ENCODE data around the gene ANKRD10. TPM values are rescaled to one million over a fixed set of nuclear protein-coding genes. Genes with fewer than 3 reads are reported as not detected.

ANKRD10 gene
- total RNA-seq, 2 donors from 2014 or later: 48.7 to 78.7 TPM

- DNase-seq (no peak), ATAC-seq (no peak)
- intact Hi-C loops (cut with DNase I): no loop called here
These were observed 20.8 kb downstream of the ANKRD10 start for GRCh38 chr13:110894086-110894485.

DNA sequence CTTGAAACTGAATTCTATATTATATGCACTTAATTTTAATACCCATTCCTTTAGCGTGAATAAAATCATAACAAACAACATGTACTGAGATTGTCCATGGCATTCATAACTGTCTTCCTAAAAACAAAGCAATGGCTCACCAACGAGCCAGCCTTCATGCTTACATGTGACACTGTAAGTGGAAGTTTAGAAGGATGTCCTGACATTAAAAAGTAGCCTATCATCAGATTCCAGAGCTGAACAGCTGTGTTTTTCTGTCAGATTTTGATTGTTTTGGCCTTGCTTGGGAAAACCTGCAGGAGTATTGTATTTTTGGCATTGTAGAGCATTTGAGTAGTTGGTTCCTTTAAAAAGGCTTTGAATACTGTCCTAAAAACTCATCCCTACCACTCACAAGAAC is 21.3 kb downstream of the ANKRD10 start:
- no peak for ATAC-seq
- intact Hi-C loops (cut with DNase I): no loop called here
- DNase-seq: no peak

DNA sequence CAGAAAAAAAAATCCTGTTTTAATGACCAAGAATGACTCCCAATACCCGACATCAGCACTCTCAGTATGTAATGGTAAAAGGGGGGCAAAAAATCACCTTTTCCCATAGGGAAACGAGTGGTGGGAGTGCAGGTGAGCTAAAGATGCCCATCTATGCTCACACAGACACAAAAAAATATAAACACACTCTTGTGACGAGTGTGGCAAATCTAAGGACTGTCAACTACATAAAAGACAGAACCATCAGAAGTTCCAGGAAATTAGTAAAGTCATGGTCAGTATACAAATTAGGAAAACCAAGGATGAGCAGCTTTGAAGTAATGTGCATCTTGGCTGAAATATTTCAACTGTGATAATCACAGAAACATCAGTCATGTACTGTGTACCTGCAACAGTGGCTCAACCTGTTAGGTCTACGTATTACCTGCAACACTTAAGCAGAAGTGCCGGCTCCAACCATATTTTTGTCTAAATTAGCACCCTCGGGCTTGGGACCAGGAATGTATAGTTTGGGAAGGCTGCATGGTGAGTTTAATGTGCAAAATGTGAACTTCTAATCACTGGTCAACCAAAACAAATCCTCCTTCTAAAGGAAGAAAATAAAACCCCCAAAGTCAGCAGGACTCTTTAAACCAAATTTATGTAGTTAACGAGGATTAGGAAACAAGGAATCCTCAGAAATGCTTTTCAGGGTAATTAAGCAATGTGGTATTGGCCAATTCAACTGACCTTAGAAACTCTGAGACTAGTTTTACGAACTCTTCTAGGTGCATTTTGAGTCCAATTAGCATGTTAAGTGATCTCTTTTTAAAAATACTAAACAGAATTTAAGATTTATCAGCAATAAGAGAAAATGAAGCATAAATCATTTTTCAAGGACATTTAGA is 24.3 kb downstream of the ANKRD10 start:
- ATAC-seq (no peak), DNase-seq (no peak)
- intact Hi-C loops (cut with DNase I): no loop called here

- DNase-seq (no peak), ATAC-seq (no peak)
- intact Hi-C loops (cut with DNase I): no loop called here
These were observed 26.5 kb downstream of the ANKRD10 start for GRCh38 chr13:110888390-110888789.

- intact Hi-C loops (cut with DNase I): no loop called here
- DNase-seq (no peak), ATAC-seq (peak; percentile 59 to 69)
These were observed 27.1 kb downstream of the ANKRD10 start for GRCh38 chr13:110887597-110888333.

DNA sequence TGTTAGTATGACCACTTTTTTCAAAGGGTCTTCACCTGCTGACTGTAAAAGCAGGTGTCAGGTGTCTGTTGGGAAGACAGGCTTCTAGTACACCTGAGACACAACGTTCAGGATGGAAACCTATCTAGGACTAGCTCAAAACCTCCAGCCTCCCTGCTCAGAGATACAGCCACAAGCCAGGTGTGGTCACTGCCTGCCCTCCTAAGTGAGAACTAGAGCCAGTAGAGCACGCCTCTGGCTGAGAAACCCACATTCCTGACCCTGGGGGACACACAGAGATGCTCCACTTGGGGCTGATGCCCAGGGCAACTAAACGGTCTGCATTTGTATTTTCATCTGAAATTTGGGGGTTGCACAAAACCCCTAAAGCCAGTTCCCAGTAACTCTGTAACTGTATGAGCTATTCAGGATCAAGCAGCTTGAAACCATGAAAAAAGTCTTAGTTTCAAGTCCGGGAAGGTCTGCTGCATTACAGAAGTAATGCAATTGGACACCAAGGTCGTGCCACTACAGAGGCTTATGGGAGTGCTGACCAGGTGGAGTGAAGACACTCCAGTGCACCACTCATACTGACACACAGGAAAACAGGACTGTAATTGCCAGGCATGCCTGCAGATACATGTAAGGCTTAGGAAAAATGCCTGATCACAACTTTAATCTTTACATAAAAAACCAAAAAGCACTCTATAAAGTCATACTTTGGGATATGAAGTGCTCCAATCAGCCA is 27.8 kb downstream of the ANKRD10 start:
- DNase-seq (no peak), ATAC-seq (peak in 1 of 2 donors; percentile 27)

DNA sequence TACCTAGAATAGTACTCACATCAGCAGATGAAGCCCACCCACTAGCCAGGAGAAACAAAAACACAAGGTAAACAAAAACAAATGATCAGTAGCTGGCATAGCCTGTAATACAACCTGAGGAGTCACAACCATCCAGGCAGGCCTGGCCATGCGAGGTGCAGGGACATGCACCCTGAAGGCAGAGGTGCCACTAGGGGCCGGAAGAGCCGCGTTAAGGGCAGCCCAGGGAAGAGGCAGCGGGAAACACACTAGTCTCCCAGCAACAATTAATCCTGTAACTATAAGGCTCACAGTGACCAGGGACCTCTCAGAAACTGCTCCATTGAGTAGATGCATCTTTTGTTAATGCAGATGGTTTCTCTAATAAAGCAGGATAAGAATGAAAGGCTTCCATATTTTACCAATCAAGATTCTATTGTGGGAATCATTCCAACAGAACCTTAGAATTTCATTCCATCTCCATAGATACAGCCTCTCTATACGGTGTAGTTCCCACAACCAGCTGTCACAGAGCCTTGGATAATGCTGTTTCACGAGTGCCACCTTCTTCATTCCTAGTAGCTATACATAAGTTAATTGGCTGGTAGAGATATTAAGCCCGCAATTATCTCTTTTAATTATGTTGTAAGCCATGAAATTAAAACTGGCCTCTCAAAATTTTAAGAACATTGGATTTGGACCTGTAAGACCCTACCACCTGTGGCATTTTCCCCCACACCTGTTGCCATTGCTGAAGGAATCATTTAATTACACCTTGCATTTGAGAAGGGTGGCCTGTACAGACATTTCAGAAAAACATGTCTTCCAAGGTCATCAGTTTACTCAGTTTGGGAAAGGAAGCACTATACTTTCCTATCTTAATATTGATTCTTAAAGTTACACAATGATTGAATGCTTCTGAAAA is 28.7 kb downstream of the ANKRD10 start:
- intact Hi-C loops (cut with DNase I): no loop called here
- ATAC-seq (peak in 1 of 2 donors; percentile 21), DNase-seq (no peak)

More for the DNA sequence above, 27.8 kb downstream of the ANKRD10 start:
- intact Hi-C loops (cut with DNase I): no loop called here

DNA sequence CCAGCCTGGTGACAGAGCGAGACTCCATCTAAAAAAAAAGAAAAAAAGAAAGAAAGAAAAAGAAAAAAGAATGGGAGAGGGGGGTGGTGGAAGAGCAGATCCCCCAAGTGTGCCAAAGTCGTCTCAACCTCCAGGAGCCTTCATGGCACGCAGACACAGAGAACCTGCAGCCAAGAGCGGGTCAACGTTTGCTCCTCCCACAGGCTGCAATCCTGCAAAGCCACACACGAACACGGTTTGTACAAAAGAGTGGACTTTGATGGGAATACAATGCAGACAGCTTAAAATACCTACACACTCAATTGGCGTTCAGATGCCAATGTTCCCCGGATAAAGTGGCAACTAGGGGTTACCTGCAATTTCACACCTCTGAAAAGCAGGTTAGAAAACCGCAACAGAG is 29.4 kb downstream of the ANKRD10 start:
- ATAC-seq (no peak), DNase-seq (no peak)
- intact Hi-C loops (cut with DNase I): no loop called here

- DNase-seq: no peak
- intact Hi-C loops (cut with DNase I): no loop called here
- ATAC-seq: no peak
These were observed 30.4 kb downstream of the ANKRD10 start for GRCh38 chr13:110884517-110884916.

- DNase-seq (no peak), ATAC-seq (no peak)
- intact Hi-C loops (cut with DNase I): no loop called here
These were observed 31.3 kb downstream of the ANKRD10 start for GRCh38 chr13:110883542-110883941.

DNA sequence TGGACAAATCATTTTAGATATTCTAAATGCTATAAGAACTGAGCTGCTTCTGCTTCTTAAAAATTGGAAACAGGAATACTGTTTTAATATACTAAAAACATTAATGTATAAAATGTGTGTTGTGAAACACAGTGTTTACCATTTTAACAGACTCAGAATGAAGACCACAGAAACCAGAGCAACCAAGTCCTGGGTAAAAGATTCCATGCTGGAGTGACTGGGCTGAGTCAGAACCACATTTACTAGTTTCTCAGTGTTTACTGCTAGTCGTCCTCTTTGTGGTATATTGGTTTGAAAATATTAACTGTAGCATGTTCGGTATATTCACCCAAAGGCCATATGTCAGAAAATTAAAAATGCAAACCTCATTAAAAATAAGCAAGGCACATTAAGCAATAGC is 31.9 kb downstream of the ANKRD10 start:
- DNase-seq: no peak
- ATAC-seq: no peak
- intact Hi-C loops (cut with DNase I): no loop called here

- DNase-seq: no peak
- ATAC-seq: no peak
- intact Hi-C loops (cut with DNase I): no loop called here
These were observed 32.8 kb downstream of the ANKRD10 start for GRCh38 chr13:110881839-110882627.

GRCh38 chr13:110880627-110881026 is 34.2 kb downstream of the ANKRD10 start:
- intact Hi-C loops (cut with DNase I): no loop called here
- DNase-seq (no peak), ATAC-seq (peak; percentile 27 to 55)

DNA sequence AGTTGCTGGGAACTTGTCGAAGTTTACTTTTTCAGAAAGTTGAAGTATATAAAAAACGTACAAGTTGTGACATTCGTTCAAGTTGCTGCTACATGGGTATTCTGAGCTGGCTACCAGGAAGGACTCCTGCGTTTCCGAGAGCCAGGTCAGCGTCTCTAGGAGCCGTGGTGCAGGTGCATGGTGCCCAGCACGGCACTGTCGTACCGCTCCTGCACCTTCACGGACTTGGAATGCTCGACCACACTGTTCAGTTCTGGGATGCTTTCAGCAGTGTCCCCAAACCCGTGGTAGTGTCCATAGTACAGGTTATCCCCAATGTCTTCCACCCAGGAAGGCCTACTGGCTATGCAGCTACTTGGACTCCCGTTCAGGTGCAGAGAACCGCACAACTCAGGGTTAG is 35.4 kb downstream of the ANKRD10 start:
- ATAC-seq: no peak
- intact Hi-C loops (cut with DNase I): no loop called here
- no peak for DNase-seq

GRCh38 chr13:110877737-110878258 is 37.1 kb downstream of the ANKRD10 start:
- ATAC-seq: no peak
- DNase-seq: no peak
- intact Hi-C loops (cut with DNase I): no loop called here

DNA sequence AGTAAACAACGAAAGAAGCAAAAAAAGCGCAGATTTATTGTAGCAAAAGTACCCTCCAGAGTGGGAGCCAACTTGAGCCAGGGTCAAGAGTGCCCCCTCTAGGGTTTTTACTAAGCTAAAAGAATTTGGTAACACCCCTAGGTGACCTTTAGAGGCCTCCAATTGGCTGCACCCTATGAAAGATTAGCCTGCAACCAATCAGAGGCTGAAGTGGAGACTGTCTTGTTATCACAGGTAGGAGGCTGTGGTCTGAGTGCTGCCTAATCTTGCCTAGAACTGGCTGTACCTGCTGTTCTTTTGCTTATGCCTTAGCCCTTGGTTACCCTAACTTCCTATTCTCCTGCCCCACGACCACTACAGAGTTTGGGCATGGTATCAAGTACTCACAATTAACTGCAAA is 38.3 kb downstream of the ANKRD10 start:
- DNase-seq (no peak), ATAC-seq (no peak)
- intact Hi-C loops (cut with DNase I): no loop called here

GRCh38 chr13:110875241-110875640 is 39.6 kb downstream of the ANKRD10 start:
- no peak for ATAC-seq
- no peak for DNase-seq
- intact Hi-C loops (cut with DNase I): no loop called here

DNA sequence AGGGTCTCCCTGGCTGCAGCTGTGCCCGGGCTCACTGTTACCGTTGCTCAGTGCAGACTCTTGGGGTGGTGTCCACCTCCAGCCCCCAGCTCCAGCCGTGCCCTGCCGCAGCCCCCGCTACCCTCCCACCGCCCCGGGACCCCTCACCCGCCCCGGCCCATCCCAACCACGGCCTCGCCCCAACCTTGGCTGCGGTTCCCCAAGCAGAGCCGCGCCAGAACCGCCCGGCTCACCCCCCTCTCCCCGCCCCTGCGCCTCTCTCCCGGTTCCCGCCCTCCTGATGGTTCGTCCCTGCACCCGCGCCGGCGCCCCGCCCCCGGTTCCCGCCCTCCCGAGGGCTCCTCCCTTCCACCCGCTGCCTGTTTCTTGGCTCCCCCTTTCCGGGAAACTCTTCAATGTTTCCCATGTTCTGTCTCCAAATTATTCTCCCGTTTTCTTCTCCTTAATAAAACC is 40.3 kb downstream of the ANKRD10 start:
- intact Hi-C loops (cut with DNase I): loop anchor here in 1 of 2 donors (5.0 kb wide), 1 partner anchor 33 kb away; no protein-coding TSS in a partner anchor
- DNase-seq (peak; percentile 90), ATAC-seq (peak; percentile 81 to 89)

Data from left cardiac atrium (tissue), 4 donors.